A673 (cell line): ENCODE measurements around the gene CREB3L2.

Experiments
- CTCF ChIP-seq: fragments of 300-800, 200-600 bp; sonication (generic); conservative IDR thresholded peaks from 2 replicates; pipeline ENCODE4 v1.5.1; 2017; ENCODE audit warnings: low read depth, mild to moderate bottlenecking, antibody characterized with exemption, low read length, moderate library complexity, mixed read lengths
- EZH2 ChIP-seq: fragments of 200-600 bp; sonication (generic); IDR thresholded peaks from 2 replicates; pipeline ENCODE4 v1.6.1; 2017; ENCODE audit warnings: borderline replicate concordance, low read depth, mild to moderate bottlenecking, mixed read lengths, antibody characterized with exemption, low read length; ENCODE audit not compliant: poor library complexity, severe bottlenecking

GRCh38 chr7:137891016-137891655 lies 110.8 kb downstream of the CREB3L2 start:
- TF ChIP-seq CTCF: no peak
- TF ChIP-seq EZH2: no peak
